ENCODE data around the gene USP1.

USP1 gene

DNA sequence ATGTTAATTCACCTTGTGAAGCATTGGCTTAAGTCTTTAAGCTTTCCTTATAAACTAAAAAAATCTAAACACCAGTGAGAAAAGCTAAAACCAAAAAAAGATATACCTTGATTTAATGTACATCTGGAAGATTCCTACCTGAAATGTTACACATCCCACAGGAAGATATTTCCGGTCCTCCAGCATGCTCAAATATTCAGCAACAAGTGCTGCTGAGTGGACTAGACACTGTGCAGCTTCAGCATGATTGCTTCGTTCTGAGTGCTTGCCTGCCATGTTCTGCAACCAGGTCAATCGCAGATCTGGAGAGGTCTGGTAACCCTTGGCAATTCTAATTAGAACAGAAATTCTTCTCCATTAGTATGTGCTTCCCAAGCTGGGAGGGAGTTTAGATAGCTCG, 57.3 kb downstream of the USP1 start:
- H3K4me2 ChIP-seq = no peak overlapping the region
- no peaks in the 10 kb centered on the region for H3K4me1 ChIP-seq (ENCODE audit: low read depth, poor library complexity, severe bottlenecking)
- no peak overlapping the region for H3K27ac ChIP-seq
- no peaks in the 10 kb centered on the region for H3K36me3 ChIP-seq (ENCODE audit: insufficient read depth)
- H3K4me3 ChIP-seq (IDR thresholded peaks at IDR 0.05; ENCODE audit: insufficient read depth, low read depth, low read length) = no peak overlapping the region
- H3K9ac ChIP-seq = no peak overlapping the region
- no peaks in the 10 kb centered on the region for H4K20me1 ChIP-seq (ENCODE audit: insufficient read depth)
- H3K79me2 ChIP-seq (ENCODE audit: insufficient read depth, low read depth) = no peaks in the 10 kb centered on the region
- TF ChIP-seq, protein P1, sequence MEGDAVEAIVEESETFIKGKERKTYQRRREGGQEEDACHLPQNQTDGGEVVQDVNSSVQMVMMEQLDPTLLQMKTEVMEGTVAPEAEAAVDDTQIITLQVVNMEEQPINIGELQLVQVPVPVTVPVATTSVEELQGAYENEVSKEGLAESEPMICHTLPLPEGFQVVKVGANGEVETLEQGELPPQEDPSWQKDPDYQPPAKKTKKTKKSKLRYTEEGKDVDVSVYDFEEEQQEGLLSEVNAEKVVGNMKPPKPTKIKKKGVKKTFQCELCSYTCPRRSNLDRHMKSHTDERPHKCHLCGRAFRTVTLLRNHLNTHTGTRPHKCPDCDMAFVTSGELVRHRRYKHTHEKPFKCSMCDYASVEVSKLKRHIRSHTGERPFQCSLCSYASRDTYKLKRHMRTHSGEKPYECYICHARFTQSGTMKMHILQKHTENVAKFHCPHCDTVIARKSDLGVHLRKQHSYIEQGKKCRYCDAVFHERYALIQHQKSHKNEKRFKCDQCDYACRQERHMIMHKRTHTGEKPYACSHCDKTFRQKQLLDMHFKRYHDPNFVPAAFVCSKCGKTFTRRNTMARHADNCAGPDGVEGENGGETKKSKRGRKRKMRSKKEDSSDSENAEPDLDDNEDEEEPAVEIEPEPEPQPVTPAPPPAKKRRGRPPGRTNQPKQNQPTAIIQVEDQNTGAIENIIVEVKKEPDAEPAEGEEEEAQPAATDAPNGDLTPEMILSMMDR (conservative IDR thresholded peaks at IDR 0.05; ENCODE audit: low read depth, low read length) = no peak
- H3K27me3 ChIP-seq (ENCODE audit: insufficient read depth, low read depth) = no peaks in the 10 kb centered on the region
- no peak overlapping the region for H2AFZ ChIP-seq (ENCODE audit: low read depth)

DNA sequence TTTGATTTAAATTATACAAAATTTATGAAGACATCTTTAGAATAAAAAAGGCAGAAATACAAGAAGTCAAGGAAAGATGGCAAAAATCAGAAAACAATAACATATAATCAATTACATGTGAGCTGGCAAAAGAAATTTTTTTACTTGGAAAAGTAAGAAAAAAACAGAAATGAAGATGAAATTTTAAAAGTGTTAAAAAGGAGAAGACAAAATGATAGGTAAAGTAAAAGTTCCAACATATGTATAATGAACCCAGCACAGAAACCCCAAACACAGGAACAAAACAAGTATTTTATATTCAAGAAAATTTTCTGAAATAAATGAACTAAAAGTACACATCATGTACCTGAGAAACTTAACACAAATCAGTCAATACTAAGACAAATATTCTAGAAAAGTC, 63.4 kb downstream of the USP1 start:
- no peak overlapping the region for H3K27ac ChIP-seq
- H3K4me2 ChIP-seq = no peak overlapping the region
- no peak overlapping the region for H2AFZ ChIP-seq (ENCODE audit: low read depth)
- H3K36me3 ChIP-seq (ENCODE audit: insufficient read depth) = no peaks in the 10 kb centered on the region
- H3K4me1 ChIP-seq (ENCODE audit: low read depth, poor library complexity, severe bottlenecking) = no peaks in the 10 kb centered on the region
- no peaks in the 10 kb centered on the region for H4K20me1 ChIP-seq (ENCODE audit: insufficient read depth)
- H3K9ac ChIP-seq = no peak overlapping the region
- TF ChIP-seq, protein P1 (conservative IDR thresholded peaks at IDR 0.05; ENCODE audit: low read depth, low read length) = no peak
- H3K79me2 ChIP-seq (ENCODE audit: insufficient read depth, low read depth) = no peaks in the 10 kb centered on the region
- no peak overlapping the region for H3K4me3 ChIP-seq (IDR thresholded peaks at IDR 0.05; ENCODE audit: insufficient read depth, low read depth, low read length)
- H3K27me3 ChIP-seq (ENCODE audit: insufficient read depth, low read depth) = no peaks in the 10 kb centered on the region

All from KMS-11 (cell line).